Middle frontal gyrus (tissue), 1 donor: ENCODE data around the gene RALGPS1.

Source experiments
- DNase-seq: peaks from one replicate; pipeline ENCODE4 v3.0.0-alpha.2; 2015; ENCODE audit warnings: low spot score; ENCODE audit errors: extremely low spot score

Gene RALGPS1

GRCh38 chr9:127077644-127077946 is 163.0 kb downstream of the RALGPS1 start:
- DNase-seq: no peak

- DNase-seq: no peak
Observed at GRCh38 chr9:127078336-127078735, 163.8 kb downstream of the RALGPS1 start.

DNA sequence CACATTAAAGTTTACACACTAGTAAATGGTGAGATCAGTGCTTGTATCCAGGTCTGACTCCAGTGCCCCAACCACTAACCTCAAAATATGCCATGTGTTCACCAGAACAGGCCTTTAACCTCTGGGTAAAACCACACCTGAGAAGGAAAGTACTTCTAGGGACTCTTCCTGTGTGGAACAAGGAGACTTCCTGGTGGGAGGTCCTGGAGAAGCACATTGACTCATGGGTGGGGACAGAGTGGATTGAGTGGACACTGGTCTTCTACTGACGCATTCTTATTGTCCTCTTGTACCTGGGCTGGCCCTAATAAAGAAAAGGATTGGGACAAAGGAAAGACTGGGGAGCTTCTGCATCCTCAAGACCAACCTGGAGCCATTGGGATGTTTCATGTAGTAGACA is 164.4 kb downstream of the RALGPS1 start:
- DNase-seq: no peak

DNA sequence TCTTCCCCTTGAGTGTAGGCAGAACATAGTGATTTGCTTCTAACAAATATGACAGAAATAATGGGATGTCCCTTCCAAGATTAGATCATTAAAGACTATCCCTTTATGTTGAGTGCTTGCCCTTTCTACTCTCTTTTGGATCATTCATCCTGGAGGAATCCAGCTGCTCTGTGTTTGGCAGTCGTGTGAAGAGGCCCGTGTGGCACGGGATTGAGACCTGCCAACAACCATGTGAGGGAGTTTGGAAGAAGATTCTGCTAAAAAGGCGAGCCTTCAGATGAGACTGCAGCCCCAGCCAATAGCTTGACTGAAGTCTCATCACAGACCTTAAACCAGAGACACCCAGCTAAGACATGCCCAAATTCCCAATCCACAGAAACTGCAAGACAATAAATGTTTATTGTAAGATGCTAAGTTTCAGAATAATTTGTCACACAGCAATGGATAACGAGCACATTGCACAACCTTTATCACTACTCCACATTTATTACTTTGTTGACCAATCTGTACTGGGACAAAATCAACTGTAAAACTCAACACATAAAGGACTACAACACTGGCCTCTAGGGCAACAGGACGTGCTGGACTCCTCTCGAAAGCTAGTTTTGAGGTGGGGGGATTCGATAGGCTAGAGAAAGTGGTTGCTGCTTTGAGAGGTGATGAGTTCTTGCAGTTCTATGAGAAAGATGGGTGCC is 165.0 kb downstream of the RALGPS1 start:
- no peak for DNase-seq

GRCh38 chr9:127081250-127082185 is 166.9 kb downstream of the RALGPS1 start:
- DNase-seq: no peak

GRCh38 chr9:127083138-127083980 is 168.8 kb downstream of the RALGPS1 start:
- no peak for DNase-seq

- no peak for DNase-seq
Observed at GRCh38 chr9:127084076-127085039, 169.8 kb downstream of the RALGPS1 start.

- DNase-seq: no peak
Observed at GRCh38 chr9:127085186-127085585, 170.6 kb downstream of the RALGPS1 start.

DNA sequence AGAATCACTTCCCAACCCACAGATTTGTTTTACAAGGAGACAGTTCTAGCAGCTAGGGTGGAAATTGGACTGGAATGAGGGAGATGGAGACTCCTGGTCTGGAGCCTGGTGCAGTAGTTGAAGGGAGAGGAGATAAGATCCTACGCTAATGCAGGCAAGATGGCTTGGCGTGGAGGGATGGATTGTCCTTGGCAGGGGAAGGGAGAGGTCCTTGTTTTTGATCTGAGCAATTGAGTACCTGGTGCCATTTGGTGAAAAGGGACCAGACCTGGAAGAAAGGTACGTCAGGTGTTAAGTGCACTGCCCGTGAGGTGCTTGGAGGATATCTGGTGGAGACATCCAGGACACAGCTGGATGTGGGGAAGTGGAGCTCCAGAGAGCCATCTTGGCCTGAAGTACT is 172.2 kb downstream of the RALGPS1 start:
- DNase-seq: no peak

GRCh38 chr9:127087411-127087810 is 172.8 kb downstream of the RALGPS1 start:
- DNase-seq: no peak

- no peak for DNase-seq
Observed at GRCh38 chr9:127087836-127088235, 173.3 kb downstream of the RALGPS1 start.

GRCh38 chr9:127088724-127089615 is 174.4 kb downstream of the RALGPS1 start:
- DNase-seq: no peak

- no peak for DNase-seq
Observed at GRCh38 chr9:127089631-127090081, 175.1 kb downstream of the RALGPS1 start.

DNA sequence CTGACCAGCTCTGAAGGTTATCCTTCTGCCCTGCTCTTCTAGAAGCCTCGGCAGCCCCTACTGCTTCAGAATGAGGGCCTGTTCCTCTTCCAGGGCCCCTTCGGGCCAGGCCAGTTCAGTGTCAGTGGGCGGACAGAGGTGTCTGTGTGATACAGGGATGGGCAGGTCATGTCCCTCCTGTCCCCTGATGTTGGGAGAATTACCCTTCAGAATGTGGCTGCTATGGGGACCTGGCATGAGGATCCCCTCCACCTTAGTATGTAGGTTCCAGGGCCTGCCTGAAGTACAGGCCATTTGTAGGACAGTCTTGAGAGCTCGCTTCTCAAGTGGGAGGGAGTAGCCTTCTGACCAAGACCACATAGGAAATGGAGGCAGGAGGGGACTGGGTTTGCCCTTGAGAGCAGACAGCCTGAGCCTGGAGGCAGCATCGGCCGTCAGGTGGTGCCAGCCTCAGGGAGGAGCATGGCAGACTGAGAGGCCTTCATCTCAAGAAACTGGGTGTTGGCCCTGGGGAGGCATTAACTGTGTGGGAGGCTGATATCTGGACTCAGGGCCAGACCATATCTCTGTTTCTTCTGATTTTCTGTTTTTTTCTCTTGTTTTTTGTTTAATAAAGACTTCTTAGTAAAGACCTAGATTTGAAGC is 175.9 kb downstream of the RALGPS1 start:
- no peak for DNase-seq

- no peak for DNase-seq
Observed at GRCh38 chr9:127091526-127091925, 176.9 kb downstream of the RALGPS1 start.

DNA sequence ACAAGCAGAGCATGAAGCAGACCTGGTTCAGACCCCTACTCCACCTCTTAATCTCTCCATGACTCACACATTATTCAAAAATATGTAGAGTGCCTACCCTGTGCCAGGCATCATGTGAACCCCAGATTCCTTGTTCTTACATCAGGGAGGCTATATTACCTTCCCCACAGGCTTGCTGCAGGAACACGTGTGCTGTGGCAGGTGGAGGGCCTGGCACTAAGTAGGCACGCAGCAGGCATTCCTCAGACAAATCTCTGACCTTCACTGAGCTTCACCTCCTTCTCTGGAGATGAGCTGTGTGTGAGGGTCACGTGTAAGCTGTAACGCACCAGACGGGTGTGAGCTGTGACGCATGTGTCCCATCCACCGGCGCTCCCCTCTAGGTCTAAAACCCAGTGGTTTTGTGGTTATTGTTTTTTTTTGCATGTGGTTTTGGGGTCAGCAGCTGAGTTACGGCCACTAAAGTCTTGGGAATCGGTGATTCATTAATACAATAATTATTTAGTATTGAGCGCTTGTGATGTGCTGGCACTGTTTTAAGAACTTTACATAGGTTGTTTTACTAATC is 177.5 kb downstream of the RALGPS1 start:
- no peak for DNase-seq

DNA sequence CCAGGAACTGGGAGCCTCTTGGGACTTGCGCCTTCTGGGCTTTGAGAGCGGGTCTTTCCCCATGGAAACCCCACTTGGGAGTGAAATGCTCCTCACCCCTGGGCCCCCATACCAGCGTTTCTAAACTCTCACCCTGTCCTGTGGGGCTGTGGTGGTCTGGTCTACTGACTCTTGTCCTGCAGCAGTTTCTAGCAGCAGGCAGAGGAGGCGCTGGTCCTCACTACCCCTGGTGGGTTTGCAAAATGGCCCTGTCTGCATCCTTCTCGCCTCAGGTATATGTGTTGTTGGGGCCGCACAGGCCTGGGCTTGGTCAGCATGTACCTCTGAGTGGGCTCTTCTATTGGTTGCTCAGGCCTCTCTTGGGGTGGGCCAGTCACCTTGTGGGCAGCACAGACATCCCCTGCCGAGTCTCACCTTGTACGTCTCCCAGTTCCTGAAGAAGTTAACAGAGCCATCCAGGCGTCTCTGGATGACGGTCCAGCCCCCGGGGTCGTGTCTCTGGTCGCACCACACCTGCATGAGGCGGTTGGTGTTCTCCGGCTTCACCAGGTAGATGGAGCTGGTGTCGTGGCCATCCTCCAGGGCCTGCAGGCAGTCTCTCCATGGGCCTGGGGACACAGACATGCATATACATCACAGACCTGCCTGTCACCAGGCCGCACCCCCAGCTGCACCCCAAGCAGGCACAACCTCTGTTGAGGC is 178.9 kb downstream of the RALGPS1 start:
- no peak for DNase-seq

GRCh38 chr9:127095411-127095810 is 180.8 kb downstream of the RALGPS1 start:
- no peak for DNase-seq
